KOPT-K1 (cell line): ENCODE results near the gene SNTA1.
"Not testable (repeated sequence)": the region's sequence is repeated elsewhere in the genome, so short reads cannot be mapped to it uniquely, and the experiment has no call there.

ENCODE experiments used
- H3K27ac ChIP-seq: fragments of 200-600 bp; sonication (generic); 2 replicates; pipeline ENCODE4 v1.5.1; 2016; ENCODE audit warnings: antibody characterized with exemption, mild to moderate bottlenecking, low read depth, low read length; ENCODE audit not compliant: poor library complexity, severe bottlenecking
- H3K36me3 ChIP-seq: fragments of 200-600 bp; sonication (generic); 2 replicates; pipeline ENCODE4 v1.5.1; 2017; ENCODE audit warnings: antibody characterized with exemption, mild to moderate bottlenecking, low read length, moderate library complexity; ENCODE audit not compliant: insufficient read depth
- H3K9me3 ChIP-seq: fragments of 200-600 bp; sonication (generic); 2 replicates; pipeline ENCODE4 v1.5.1; 2017; ENCODE audit warnings: antibody characterized with exemption, low read length, mild to moderate bottlenecking; ENCODE audit not compliant: insufficient read depth, poor library complexity, severe bottlenecking

The SNTA1 gene

GRCh38 chr20:33444797-33445560 is 1.4 kb upstream of the SNTA1 start:
- Histone ChIP-seq H3K27ac (peak overlapping the region; percentile 70), H3K9me3 (peaks cover 7% of the 10 kb centered on the region), H3K36me3 (no peaks in the 10 kb centered on the region)

GRCh38 chr20:33443006-33443511 is 504 bp downstream of the SNTA1 start:
- Histone ChIP-seq H3K27ac (peak overlapping the region; percentile 70), H3K36me3 (no peaks in the 10 kb centered on the region), H3K9me3 (no peaks in the 10 kb centered on the region)

GRCh38 chr20:33442136-33443005 is 1.2 kb downstream of the SNTA1 start:
- H3K9me3 ChIP-seq: no peaks in the 10 kb centered on the region
- no peaks in the 10 kb centered on the region for H3K36me3 ChIP-seq
- no peak overlapping the region for H3K27ac ChIP-seq

- Histone ChIP-seq H3K27ac (no peak overlapping the region), H3K9me3 (no peaks in the 10 kb centered on the region), H3K36me3 (no peaks in the 10 kb centered on the region)
These were observed 2.2 kb downstream of the SNTA1 start for GRCh38 chr20:33441142-33441955.

GRCh38 chr20:33440562-33440961 is 3.0 kb downstream of the SNTA1 start:
- H3K36me3 ChIP-seq, H3K9me3 ChIP-seq, H3K27ac ChIP-seq: not testable (repeated sequence)

- Histone ChIP-seq H3K27ac (no peak overlapping the region), H3K9me3 (no peaks in the 10 kb centered on the region), H3K36me3 (no peaks in the 10 kb centered on the region)
These were observed 5.1 kb downstream of the SNTA1 start for GRCh38 chr20:33438481-33438880.

- no peak overlapping the region for H3K27ac ChIP-seq
- no peaks in the 10 kb centered on the region for H3K9me3 ChIP-seq
- no peaks in the 10 kb centered on the region for H3K36me3 ChIP-seq
These were observed 6.2 kb downstream of the SNTA1 start for GRCh38 chr20:33437141-33437911.

GRCh38 chr20:33434434-33434833 is 9.1 kb downstream of the SNTA1 start:
- no peak overlapping the region for H3K27ac ChIP-seq
- H3K9me3 ChIP-seq: no peaks in the 10 kb centered on the region
- H3K36me3 ChIP-seq: no peaks in the 10 kb centered on the region

GRCh38 chr20:33433465-33434234 is 9.9 kb downstream of the SNTA1 start:
- H3K9me3 ChIP-seq: no peaks in the 10 kb centered on the region
- no peak overlapping the region for H3K27ac ChIP-seq
- H3K36me3 ChIP-seq: no peaks in the 10 kb centered on the region

GRCh38 chr20:33431797-33432381 is 11.7 kb downstream of the SNTA1 start:
- Histone ChIP-seq H3K36me3 (no peaks in the 10 kb centered on the region), H3K27ac (no peak overlapping the region)

GRCh38 chr20:33423875-33424274 is 19.7 kb downstream of the SNTA1 start:
- not testable (repeated sequence) for H3K36me3 ChIP-seq, H3K27ac ChIP-seq, H3K9me3 ChIP-seq

More at GRCh38 chr20:33431797-33432381, 11.7 kb downstream of the SNTA1 start:
- H3K9me3 ChIP-seq: no peaks in the 10 kb centered on the region

- Histone ChIP-seq H3K36me3 (no peaks in the 10 kb centered on the region), H3K27ac (no peak overlapping the region), H3K9me3 (no peaks in the 10 kb centered on the region)
These were observed 20.3 kb downstream of the SNTA1 start for GRCh38 chr20:33423141-33423834.
